Measurements from ENCODE around the gene TMA7. TPM values are rescaled to one million over a fixed set of nuclear protein-coding genes. Genes with fewer than 3 reads are reported as not detected.
A peak's percentile ranks its signal among the peaks of the same experiment; 100 is the strongest.

TMA7 gene
- total and polyA plus RNA-seq, 10 of the 15 experiments (the other 5 are each of a cell fraction or from before 2014, with no cell fraction given), result 319 to 1,760 (median 752) TPM

DNA sequence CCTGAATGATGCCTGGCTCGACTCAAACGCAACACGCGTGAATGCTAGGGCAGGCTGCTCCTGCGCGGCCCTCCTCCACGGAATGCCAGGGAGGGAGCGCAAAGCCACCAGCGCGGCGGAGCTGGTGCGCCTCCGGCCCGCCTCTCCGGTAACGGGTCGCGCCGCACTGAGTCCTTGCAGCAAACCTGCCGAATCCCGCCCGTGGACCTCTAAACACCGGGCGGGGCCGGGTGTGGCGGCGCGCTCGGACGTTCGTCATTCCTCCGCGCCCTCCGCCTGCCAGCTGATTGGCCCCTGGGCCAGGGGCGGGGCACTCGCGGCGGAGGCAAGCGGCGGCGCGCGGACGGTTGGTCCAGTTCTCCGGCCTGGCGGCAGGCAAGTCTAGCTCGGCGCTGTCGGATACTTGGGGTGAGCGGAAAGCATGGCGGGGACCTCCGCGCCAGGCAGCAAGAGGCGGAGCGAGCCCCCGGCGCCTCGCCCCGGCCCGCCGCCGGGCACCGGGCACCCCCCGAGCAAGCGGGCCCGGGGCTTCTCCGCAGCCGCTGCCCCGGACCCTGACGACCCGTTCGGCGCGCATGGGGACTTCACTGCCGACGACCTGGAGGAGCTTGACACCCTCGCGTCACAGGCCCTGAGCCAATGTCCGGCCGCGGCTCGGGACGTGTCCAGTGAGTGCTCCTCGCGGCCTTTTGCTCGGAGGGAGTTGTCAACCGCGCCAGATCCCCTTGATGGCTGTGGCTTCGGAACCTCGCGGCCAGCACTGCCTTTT lies 6.6 kb downstream of the TMA7 start, which contains the start of gene ATRIP (continued):
- TF ChIP-seq, protein P1, sequence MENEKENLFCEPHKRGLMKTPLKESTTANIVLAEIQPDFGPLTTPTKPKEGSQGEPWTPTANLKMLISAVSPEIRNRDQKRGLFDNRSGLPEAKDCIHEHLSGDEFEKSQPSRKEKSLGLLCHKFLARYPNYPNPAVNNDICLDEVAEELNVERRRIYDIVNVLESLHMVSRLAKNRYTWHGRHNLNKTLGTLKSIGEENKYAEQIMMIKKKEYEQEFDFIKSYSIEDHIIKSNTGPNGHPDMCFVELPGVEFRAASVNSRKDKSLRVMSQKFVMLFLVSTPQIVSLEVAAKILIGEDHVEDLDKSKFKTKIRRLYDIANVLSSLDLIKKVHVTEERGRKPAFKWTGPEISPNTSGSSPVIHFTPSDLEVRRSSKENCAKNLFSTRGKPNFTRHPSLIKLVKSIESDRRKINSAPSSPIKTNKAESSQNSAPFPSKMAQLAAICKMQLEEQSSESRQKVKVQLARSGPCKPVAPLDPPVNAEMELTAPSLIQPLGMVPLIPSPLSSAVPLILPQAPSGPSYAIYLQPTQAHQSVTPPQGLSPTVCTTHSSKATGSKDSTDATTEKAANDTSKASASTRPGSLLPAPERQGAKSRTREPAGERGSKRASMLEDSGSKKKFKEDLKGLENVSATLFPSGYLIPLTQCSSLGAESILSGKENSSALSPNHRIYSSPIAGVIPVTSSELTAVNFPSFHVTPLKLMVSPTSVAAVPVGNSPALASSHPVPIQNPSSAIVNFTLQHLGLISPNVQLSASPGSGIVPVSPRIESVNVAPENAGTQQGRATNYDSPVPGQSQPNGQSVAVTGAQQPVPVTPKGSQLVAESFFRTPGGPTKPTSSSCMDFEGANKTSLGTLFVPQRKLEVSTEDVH (IDR thresholded peaks at IDR 0.05; ENCODE audit: low read depth, partially characterized antibody), result no peak
- TF ChIP-seq KLF5 (IDR thresholded peaks at IDR 0.05; ENCODE audit: partially characterized antibody) (peak; percentile 41), ZNF207 (IDR thresholded peaks at IDR 0.05; ENCODE audit: borderline replicate concordance) (peak; percentile 81; the same call in 1 of the 2 replicates), TBL1XR1 (IDR thresholded peaks at IDR 0.05; ENCODE audit: low read depth, low read length) (0 out of 2 replicates have a peak, but pooled peaks have one; percentile 20), FOS (IDR thresholded peaks at IDR 0.05; ENCODE audit: borderline replicate concordance, extremely low read depth, insufficient read length) (no peak), RCOR1 (conservative IDR thresholded peaks at IDR 0.05; ENCODE audit: low read depth, low read length) (no peak), ASH2L (IDR thresholded peaks at IDR 0.05; ENCODE audit: borderline replicate concordance, low read depth) (no peak), CEBPB (IDR thresholded peaks at IDR 0.05; ENCODE audit: borderline replicate concordance in 1 of 2, low read depth in 2 of 2, low read length in 2 of 2) (no peak), PAX8 (IDR thresholded peaks at IDR 0.05) (no peak), SRF (IDR thresholded peaks at IDR 0.05; ENCODE audit: low read depth in 2 of 2, low read length in 2 of 2) (peak; percentile 52 to 90; a peak in 3 of 4 replicates), MXI1 (IDR thresholded peaks at IDR 0.05; ENCODE audit: low read depth, low read length) (peak; percentile 95), CREB1 (IDR thresholded peaks at IDR 0.05; ENCODE audit: low read depth) (peak; percentile 99), POLR2AphosphoS5 (IDR thresholded peaks at IDR 0.05; ENCODE audit: low read length) (peak; percentile 92), RUNX3 (IDR thresholded peaks at IDR 0.05; ENCODE audit: low read length) (0 out of 2 replicates have a peak, but pooled peaks have one; percentile 17), BACH1 (IDR thresholded peaks at IDR 0.05; ENCODE audit: borderline replicate concordance) (peak; percentile 74), RBBP5 (conservative IDR thresholded peaks at IDR 0.05) (0 out of 2 replicates have a peak, but pooled peaks have one; percentile 20), NR2C1 (IDR thresholded peaks at IDR 0.05) (peak; percentile 43), RB1 (IDR thresholded peaks at IDR 0.05; ENCODE audit: borderline replicate concordance) (peak; percentile 97), POLR2A (IDR thresholded peaks at IDR 0.05; ENCODE audit: low read depth, low read length) (peak; percentile 98), EGR1 (IDR thresholded peaks at IDR 0.05; ENCODE audit: borderline replicate concordance in 1 of 2, low read depth in 2 of 2, low read length in 2 of 2) (peak in 1 of 2 experiments; percentile 13; a peak in 1 of 3 replicates)
- TF ChIP-seq, protein P2, sequence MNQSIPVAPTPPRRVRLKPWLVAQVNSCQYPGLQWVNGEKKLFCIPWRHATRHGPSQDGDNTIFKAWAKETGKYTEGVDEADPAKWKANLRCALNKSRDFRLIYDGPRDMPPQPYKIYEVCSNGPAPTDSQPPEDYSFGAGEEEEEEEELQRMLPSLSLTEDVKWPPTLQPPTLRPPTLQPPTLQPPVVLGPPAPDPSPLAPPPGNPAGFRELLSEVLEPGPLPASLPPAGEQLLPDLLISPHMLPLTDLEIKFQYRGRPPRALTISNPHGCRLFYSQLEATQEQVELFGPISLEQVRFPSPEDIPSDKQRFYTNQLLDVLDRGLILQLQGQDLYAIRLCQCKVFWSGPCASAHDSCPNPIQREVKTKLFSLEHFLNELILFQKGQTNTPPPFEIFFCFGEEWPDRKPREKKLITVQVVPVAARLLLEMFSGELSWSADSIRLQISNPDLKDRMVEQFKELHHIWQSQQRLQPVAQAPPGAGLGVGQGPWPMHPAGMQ (IDR thresholded peaks at IDR 0.05; ENCODE audit: borderline replicate concordance), result no peak
- TF ChIP-seq, protein P3, sequence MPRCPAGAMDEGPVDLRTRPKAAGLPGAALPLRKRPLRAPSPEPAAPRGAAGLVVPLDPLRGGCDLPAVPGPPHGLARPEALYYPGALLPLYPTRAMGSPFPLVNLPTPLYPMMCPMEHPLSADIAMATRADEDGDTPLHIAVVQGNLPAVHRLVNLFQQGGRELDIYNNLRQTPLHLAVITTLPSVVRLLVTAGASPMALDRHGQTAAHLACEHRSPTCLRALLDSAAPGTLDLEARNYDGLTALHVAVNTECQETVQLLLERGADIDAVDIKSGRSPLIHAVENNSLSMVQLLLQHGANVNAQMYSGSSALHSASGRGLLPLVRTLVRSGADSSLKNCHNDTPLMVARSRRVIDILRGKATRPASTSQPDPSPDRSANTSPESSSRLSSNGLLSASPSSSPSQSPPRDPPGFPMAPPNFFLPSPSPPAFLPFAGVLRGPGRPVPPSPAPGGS (IDR thresholded peaks at IDR 0.05; ENCODE audit: borderline replicate concordance, insufficient read depth, low read depth, low read length, poor library complexity, severe bottlenecking), result peak; percentile 12
- TF ChIP-seq, protein P4, sequence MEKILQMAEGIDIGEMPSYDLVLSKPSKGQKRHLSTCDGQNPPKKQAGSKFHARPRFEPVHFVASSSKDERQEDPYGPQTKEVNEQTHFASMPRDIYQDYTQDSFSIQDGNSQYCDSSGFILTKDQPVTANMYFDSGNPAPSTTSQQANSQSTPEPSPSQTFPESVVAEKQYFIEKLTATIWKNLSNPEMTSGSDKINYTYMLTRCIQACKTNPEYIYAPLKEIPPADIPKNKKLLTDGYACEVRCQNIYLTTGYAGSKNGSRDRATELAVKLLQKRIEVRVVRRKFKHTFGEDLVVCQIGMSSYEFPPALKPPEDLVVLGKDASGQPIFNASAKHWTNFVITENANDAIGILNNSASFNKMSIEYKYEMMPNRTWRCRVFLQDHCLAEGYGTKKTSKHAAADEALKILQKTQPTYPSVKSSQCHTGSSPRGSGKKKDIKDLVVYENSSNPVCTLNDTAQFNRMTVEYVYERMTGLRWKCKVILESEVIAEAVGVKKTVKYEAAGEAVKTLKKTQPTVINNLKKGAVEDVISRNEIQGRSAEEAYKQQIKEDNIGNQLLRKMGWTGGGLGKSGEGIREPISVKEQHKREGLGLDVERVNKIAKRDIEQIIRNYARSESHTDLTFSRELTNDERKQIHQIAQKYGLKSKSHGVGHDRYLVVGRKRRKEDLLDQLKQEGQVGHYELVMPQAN (conservative IDR thresholded peaks at IDR 0.05), result peak; percentile 94

All from GM12878 (cell line).